ENCODE data around the gene CCDC40. TPM values are rescaled to one million over a fixed set of nuclear protein-coding genes. Genes with fewer than 3 reads are reported as not detected.

The CCDC40 gene
- total and polyA plus RNA-seq, 2 donors (not counting 1 experiment from before 2014, with no cell fraction given) = 0.53 to 1.5 TPM

DNA sequence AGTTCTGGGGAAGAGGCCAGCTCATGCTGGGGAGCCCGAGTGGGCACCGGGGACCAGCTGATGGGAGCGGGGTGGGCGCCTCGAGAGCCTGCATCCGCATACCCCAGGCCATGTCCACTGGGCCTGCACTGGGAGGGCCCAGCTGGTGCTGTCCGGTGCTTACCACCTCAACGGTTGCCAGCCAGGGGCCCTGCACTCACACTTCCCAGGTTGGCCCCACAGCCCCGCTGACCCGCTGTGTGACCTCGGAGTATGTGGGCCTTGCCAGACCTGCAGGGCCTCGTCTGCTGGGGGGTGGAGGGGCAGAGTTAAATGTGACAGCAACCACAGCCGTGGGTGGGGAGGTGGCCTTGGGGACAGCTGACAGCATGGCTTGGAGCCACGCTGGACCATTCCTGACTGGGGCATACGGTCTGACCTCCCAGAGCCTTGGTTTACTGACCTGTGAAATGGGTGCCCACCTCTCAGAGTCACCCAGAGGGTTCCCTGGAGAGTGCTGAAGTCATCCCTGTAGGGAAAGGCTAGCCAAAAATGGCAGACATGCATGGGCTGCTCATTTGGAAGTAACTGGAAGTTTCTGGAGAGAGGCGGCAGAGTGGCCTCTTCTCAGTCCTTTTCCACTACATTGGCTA lies 59.5 kb downstream of the CCDC40 start:
- Histone ChIP-seq H3K4me2 (ENCODE audit: extremely low read depth, insufficient read depth, low read length) (no peak overlapping the region), H3K4me1 (ENCODE audit: control insufficient read depth, extremely low read depth, insufficient read depth, low read length) (no peaks in the 10 kb centered on the region), H3K9ac (ENCODE audit: insufficient read depth, low read length) (no peak overlapping the region), H3K27ac (ENCODE audit: insufficient read depth, low read length) (no peak overlapping the region), H3K4me3 (replicated peaks in 1 of 4; ENCODE audit: control extremely low read depth in 1 of 4, insufficient read depth in 1 of 4, low read depth in 3 of 4, low read length in 4 of 4) (no peak overlapping the region), H3K79me2 (ENCODE audit: control insufficient read depth, insufficient read depth, low read length) (no peaks in the 10 kb centered on the region), H3K9me3 (ENCODE audit: control insufficient read depth, insufficient read depth, low read depth, low read length) (no peaks in the 10 kb centered on the region), H4K20me1 (ENCODE audit: control insufficient read depth, extremely low read depth, insufficient read depth, low read length) (no peaks in the 10 kb centered on the region), H2AFZ (ENCODE audit: low read length) (no peak overlapping the region), H3K36me3 (ENCODE audit: control insufficient read depth, insufficient read depth, low read length) (no peaks in the 10 kb centered on the region), H3K27me3 (ENCODE audit: control insufficient read depth, insufficient read depth, low read length) (peaks cover 4% of the 10 kb centered on the region)
- TF ChIP-seq EZH2 (IDR thresholded peaks at IDR 0.05; ENCODE audit: low read length, missing control alignments) = no peak
- TF ChIP-seq, protein P1, sequence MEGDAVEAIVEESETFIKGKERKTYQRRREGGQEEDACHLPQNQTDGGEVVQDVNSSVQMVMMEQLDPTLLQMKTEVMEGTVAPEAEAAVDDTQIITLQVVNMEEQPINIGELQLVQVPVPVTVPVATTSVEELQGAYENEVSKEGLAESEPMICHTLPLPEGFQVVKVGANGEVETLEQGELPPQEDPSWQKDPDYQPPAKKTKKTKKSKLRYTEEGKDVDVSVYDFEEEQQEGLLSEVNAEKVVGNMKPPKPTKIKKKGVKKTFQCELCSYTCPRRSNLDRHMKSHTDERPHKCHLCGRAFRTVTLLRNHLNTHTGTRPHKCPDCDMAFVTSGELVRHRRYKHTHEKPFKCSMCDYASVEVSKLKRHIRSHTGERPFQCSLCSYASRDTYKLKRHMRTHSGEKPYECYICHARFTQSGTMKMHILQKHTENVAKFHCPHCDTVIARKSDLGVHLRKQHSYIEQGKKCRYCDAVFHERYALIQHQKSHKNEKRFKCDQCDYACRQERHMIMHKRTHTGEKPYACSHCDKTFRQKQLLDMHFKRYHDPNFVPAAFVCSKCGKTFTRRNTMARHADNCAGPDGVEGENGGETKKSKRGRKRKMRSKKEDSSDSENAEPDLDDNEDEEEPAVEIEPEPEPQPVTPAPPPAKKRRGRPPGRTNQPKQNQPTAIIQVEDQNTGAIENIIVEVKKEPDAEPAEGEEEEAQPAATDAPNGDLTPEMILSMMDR (conservative IDR thresholded peaks at IDR 0.05 in 1 of 2, IDR thresholded peaks at IDR 0.05 in 1 of 2; ENCODE audit: low read depth in 1 of 2, low read length in 2 of 2) = no peak
- no peak for DNase-seq (ENCODE audit: low read depth in 2 of 2)

DNA sequence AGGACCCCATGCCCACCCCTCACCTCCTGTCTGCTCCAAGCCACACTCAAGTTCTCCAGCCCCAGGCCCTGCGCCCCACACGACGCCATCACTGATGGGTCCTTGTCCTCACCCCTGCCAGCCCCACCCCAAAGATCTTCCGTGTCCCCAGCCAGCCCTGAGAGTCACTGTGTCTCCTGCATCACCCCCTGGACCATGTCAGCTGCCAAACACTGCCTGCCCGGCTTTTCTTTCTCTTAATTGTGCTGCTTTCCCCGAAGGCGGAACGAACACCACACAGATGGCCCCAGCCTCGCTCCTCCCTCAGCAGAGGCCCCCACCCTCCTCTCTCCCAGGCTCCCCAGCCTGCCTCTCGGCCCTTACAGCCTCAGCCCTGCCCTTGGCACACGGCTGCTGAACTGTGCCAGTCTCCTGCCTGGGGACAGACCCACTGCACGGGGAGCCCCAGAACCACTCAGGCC lies 60.1 kb downstream of the CCDC40 start:
- Histone ChIP-seq H3K4me3 (replicated peaks in 1 of 4; ENCODE audit: control extremely low read depth in 1 of 4, insufficient read depth in 1 of 4, low read depth in 3 of 4, low read length in 4 of 4) (no peak overlapping the region), H3K36me3 (ENCODE audit: control insufficient read depth, insufficient read depth, low read length) (no peaks in the 10 kb centered on the region)

DNA sequence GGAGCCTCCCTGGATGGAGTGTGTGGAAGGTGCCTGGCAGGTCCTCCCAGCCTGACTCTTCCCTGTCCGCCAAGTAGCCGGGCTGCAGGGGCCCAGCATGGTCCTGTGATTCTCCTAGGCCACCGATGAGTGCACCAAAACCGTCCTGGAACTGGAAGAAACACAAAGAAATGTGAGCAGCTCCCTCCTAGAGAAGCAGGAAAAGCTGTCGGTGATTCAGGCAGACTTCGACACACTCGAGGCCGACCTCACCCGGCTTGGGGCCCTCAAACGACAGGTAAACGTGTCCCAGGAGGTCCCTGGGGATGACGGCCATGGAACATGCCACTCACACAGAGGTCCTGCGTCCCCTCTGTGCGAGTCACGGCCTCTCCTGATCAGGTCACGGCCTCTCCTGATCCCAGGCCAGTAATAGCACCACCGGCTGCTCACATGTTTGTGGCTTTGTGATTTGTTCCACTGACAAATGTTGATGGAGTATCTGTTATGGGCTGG lies 60.7 kb downstream of the CCDC40 start:
- H3K79me2 ChIP-seq (ENCODE audit: control insufficient read depth, insufficient read depth, low read length) = peaks cover 2% of the 10 kb centered on the region
- H3K27ac ChIP-seq (ENCODE audit: insufficient read depth, low read length) = no peak overlapping the region
- no peaks in the 10 kb centered on the region for H3K9me3 ChIP-seq (ENCODE audit: control insufficient read depth, insufficient read depth, low read depth, low read length)
- peaks cover 4% of the 10 kb centered on the region for H3K27me3 ChIP-seq (ENCODE audit: control insufficient read depth, insufficient read depth, low read length)
- no peaks in the 10 kb centered on the region for H3K4me1 ChIP-seq (ENCODE audit: control insufficient read depth, extremely low read depth, insufficient read depth, low read length)
- H2AFZ ChIP-seq (ENCODE audit: low read length) = no peak overlapping the region
- no peaks in the 10 kb centered on the region for H4K20me1 ChIP-seq (ENCODE audit: control insufficient read depth, extremely low read depth, insufficient read depth, low read length)
- no peaks in the 10 kb centered on the region for H3K36me3 ChIP-seq (ENCODE audit: control insufficient read depth, insufficient read depth, low read length)
- no peak overlapping the region for H3K4me2 ChIP-seq (ENCODE audit: extremely low read depth, insufficient read depth, low read length)
- TF ChIP-seq, protein P1 (conservative IDR thresholded peaks at IDR 0.05 in 1 of 2, IDR thresholded peaks at IDR 0.05 in 1 of 2; ENCODE audit: low read depth in 1 of 2, low read length in 2 of 2) = no peak
- TF ChIP-seq EZH2 (IDR thresholded peaks at IDR 0.05; ENCODE audit: low read length, missing control alignments) = no peak
- DNase-seq (ENCODE audit: low read depth in 2 of 2) = peak in 1 of 2 donors; percentile 11
- no peak overlapping the region for H3K4me3 ChIP-seq (replicated peaks in 1 of 4; ENCODE audit: control extremely low read depth in 1 of 4, insufficient read depth in 1 of 4, low read depth in 3 of 4, low read length in 4 of 4)
- H3K9ac ChIP-seq (ENCODE audit: insufficient read depth, low read length) = no peak overlapping the region

More for the DNA sequence above, 60.1 kb downstream of the CCDC40 start:
- TF ChIP-seq, protein P1 (conservative IDR thresholded peaks at IDR 0.05 in 1 of 2, IDR thresholded peaks at IDR 0.05 in 1 of 2; ENCODE audit: low read depth in 1 of 2, low read length in 2 of 2) = no peak
- TF ChIP-seq EZH2 (IDR thresholded peaks at IDR 0.05; ENCODE audit: low read length, missing control alignments) = no peak
- no peak overlapping the region for H3K9ac ChIP-seq (ENCODE audit: insufficient read depth, low read length)
- no peaks in the 10 kb centered on the region for H4K20me1 ChIP-seq (ENCODE audit: control insufficient read depth, extremely low read depth, insufficient read depth, low read length)
- H3K4me2 ChIP-seq (ENCODE audit: extremely low read depth, insufficient read depth, low read length) = no peak overlapping the region
- no peak overlapping the region for H2AFZ ChIP-seq (ENCODE audit: low read length)
- no peaks in the 10 kb centered on the region for H3K9me3 ChIP-seq (ENCODE audit: control insufficient read depth, insufficient read depth, low read depth, low read length)
- no peak overlapping the region for H3K27ac ChIP-seq (ENCODE audit: insufficient read depth, low read length)
- H3K27me3 ChIP-seq (ENCODE audit: control insufficient read depth, insufficient read depth, low read length) = peaks cover 4% of the 10 kb centered on the region
- DNase-seq (ENCODE audit: low read depth in 2 of 2) = no peak
- H3K79me2 ChIP-seq (ENCODE audit: control insufficient read depth, insufficient read depth, low read length) = peaks cover under 1% of the 10 kb centered on the region
- no peaks in the 10 kb centered on the region for H3K4me1 ChIP-seq (ENCODE audit: control insufficient read depth, extremely low read depth, insufficient read depth, low read length)

All from fibroblast of lung (primary cell).